ENCODE results near the gene COX6B2. TPM values are rescaled to one million over a fixed set of nuclear protein-coding genes. Genes with fewer than 3 reads are reported as not detected.

The COX6B2 gene
- total and polyA plus RNA-seq, 2 donors (not counting 1 experiment from before 2014, with no cell fraction given), result 0.14 to 0.17 TPM

- H3K79me2 ChIP-seq (ENCODE audit: control insufficient read depth, insufficient read depth, low read length), result no peaks in the 10 kb centered on the region
- H3K4me2 ChIP-seq (ENCODE audit: extremely low read depth, insufficient read depth, low read length), result no peak overlapping the region
- no peaks in the 10 kb centered on the region for H3K27me3 ChIP-seq (ENCODE audit: control insufficient read depth, insufficient read depth, low read length)
- no peak overlapping the region for H3K4me3 ChIP-seq (replicated peaks in 1 of 4; ENCODE audit: control extremely low read depth in 1 of 4, insufficient read depth in 1 of 4, low read depth in 3 of 4, low read length in 4 of 4)
- no peak overlapping the region for H3K27ac ChIP-seq (ENCODE audit: insufficient read depth, low read length)
- peaks cover 2% of the 10 kb centered on the region for H3K36me3 ChIP-seq (ENCODE audit: control insufficient read depth, insufficient read depth, low read length)
- H3K4me1 ChIP-seq (ENCODE audit: control insufficient read depth, extremely low read depth, insufficient read depth, low read length), result no peaks in the 10 kb centered on the region
- DNase-seq (ENCODE audit: low read depth in 2 of 2), result no peak
- TF ChIP-seq, protein P1, sequence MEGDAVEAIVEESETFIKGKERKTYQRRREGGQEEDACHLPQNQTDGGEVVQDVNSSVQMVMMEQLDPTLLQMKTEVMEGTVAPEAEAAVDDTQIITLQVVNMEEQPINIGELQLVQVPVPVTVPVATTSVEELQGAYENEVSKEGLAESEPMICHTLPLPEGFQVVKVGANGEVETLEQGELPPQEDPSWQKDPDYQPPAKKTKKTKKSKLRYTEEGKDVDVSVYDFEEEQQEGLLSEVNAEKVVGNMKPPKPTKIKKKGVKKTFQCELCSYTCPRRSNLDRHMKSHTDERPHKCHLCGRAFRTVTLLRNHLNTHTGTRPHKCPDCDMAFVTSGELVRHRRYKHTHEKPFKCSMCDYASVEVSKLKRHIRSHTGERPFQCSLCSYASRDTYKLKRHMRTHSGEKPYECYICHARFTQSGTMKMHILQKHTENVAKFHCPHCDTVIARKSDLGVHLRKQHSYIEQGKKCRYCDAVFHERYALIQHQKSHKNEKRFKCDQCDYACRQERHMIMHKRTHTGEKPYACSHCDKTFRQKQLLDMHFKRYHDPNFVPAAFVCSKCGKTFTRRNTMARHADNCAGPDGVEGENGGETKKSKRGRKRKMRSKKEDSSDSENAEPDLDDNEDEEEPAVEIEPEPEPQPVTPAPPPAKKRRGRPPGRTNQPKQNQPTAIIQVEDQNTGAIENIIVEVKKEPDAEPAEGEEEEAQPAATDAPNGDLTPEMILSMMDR (conservative IDR thresholded peaks at IDR 0.05 in 1 of 2, IDR thresholded peaks at IDR 0.05 in 1 of 2; ENCODE audit: low read depth in 1 of 2, low read length in 2 of 2), result no peak
- no peak for TF ChIP-seq EZH2 (IDR thresholded peaks at IDR 0.05; ENCODE audit: low read length, missing control alignments)
- H3K9ac ChIP-seq (ENCODE audit: insufficient read depth, low read length), result no peak overlapping the region
- H3K9me3 ChIP-seq (ENCODE audit: control insufficient read depth, insufficient read depth, low read depth, low read length), result no peaks in the 10 kb centered on the region
- no peak overlapping the region for H2AFZ ChIP-seq (ENCODE audit: low read length)
- no peaks in the 10 kb centered on the region for H4K20me1 ChIP-seq (ENCODE audit: control insufficient read depth, extremely low read depth, insufficient read depth, low read length)
Observed at GRCh38 chr19:55311397-55311796, 43.1 kb downstream of the COX6B2 start.

DNA sequence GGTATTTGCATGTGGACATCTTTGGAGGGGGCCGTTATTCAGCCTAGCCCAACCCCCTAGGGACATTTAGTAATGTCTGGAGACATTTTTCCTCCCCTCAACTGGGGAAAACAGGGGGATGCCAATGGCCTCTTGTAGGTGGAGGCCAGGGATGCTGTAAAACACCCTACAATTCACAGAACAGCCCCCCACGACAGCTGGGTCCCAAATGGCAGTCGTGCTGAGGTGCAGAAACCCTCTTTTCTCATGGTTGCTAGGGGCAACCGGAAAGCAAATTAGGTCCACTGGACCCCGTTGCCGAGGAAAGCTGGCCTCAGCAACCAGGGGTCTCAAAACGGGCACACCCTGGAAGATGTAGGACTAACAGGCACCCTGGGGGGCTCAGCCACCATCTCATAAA lies 44.0 kb downstream of the COX6B2 start:
- no peak overlapping the region for H2AFZ ChIP-seq (ENCODE audit: low read length)
- TF ChIP-seq, protein P1 (conservative IDR thresholded peaks at IDR 0.05 in 1 of 2, IDR thresholded peaks at IDR 0.05 in 1 of 2; ENCODE audit: low read depth in 1 of 2, low read length in 2 of 2), result no peak
- no peak for TF ChIP-seq EZH2 (IDR thresholded peaks at IDR 0.05; ENCODE audit: low read length, missing control alignments)
- DNase-seq (ENCODE audit: low read depth in 2 of 2), result no peak
- peaks cover 5% of the 10 kb centered on the region for H3K36me3 ChIP-seq (ENCODE audit: control insufficient read depth, insufficient read depth, low read length)
- H3K4me1 ChIP-seq (ENCODE audit: control insufficient read depth, extremely low read depth, insufficient read depth, low read length), result no peaks in the 10 kb centered on the region
- no peak overlapping the region for H3K4me2 ChIP-seq (ENCODE audit: extremely low read depth, insufficient read depth, low read length)
- no peaks in the 10 kb centered on the region for H4K20me1 ChIP-seq (ENCODE audit: control insufficient read depth, extremely low read depth, insufficient read depth, low read length)
- H3K4me3 ChIP-seq (replicated peaks in 1 of 4; ENCODE audit: control extremely low read depth in 1 of 4, insufficient read depth in 1 of 4, low read depth in 3 of 4, low read length in 4 of 4), result no peak overlapping the region
- H3K79me2 ChIP-seq (ENCODE audit: control insufficient read depth, insufficient read depth, low read length), result no peaks in the 10 kb centered on the region
- no peak overlapping the region for H3K9ac ChIP-seq (ENCODE audit: insufficient read depth, low read length)
- no peaks in the 10 kb centered on the region for H3K27me3 ChIP-seq (ENCODE audit: control insufficient read depth, insufficient read depth, low read length)
- H3K9me3 ChIP-seq (ENCODE audit: control insufficient read depth, insufficient read depth, low read depth, low read length), result no peaks in the 10 kb centered on the region
- H3K27ac ChIP-seq (ENCODE audit: insufficient read depth, low read length), result no peak overlapping the region

DNA sequence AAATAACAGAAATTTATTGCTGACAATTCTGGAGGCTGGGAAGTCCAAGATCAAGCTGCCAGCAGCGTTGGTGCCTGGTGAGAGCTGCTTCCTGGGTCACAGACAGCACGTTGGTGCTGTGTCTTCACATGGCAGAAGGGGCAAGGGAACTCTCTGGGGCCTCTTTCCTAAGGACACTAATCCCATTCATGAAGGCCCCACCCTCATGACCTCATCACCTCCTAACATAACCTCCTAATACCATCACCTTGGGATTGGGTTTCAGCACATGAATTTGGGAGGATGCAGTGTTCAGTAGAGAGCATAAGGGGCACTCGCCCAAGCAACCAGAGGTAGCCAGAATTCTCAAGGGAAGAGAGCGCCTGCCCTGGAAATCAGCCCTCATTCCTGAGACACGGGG lies 45.1 kb downstream of the COX6B2 start:
- H3K79me2 ChIP-seq (ENCODE audit: control insufficient read depth, insufficient read depth, low read length), result no peaks in the 10 kb centered on the region
- H3K27me3 ChIP-seq (ENCODE audit: control insufficient read depth, insufficient read depth, low read length), result no peaks in the 10 kb centered on the region
- H2AFZ ChIP-seq (ENCODE audit: low read length), result no peak overlapping the region
- H3K9ac ChIP-seq (ENCODE audit: insufficient read depth, low read length), result no peak overlapping the region
- no peak overlapping the region for H3K27ac ChIP-seq (ENCODE audit: insufficient read depth, low read length)
- H3K4me2 ChIP-seq (ENCODE audit: extremely low read depth, insufficient read depth, low read length), result no peak overlapping the region
- H3K36me3 ChIP-seq (ENCODE audit: control insufficient read depth, insufficient read depth, low read length), result peaks cover 5% of the 10 kb centered on the region
- H4K20me1 ChIP-seq (ENCODE audit: control insufficient read depth, extremely low read depth, insufficient read depth, low read length), result no peaks in the 10 kb centered on the region
- no peak for DNase-seq (ENCODE audit: low read depth in 2 of 2)
- H3K4me1 ChIP-seq (ENCODE audit: control insufficient read depth, extremely low read depth, insufficient read depth, low read length), result no peaks in the 10 kb centered on the region
- H3K9me3 ChIP-seq (ENCODE audit: control insufficient read depth, insufficient read depth, low read depth, low read length), result no peaks in the 10 kb centered on the region
- H3K4me3 ChIP-seq (replicated peaks in 1 of 4; ENCODE audit: control extremely low read depth in 1 of 4, insufficient read depth in 1 of 4, low read depth in 3 of 4, low read length in 4 of 4), result no peak overlapping the region
- no peak for TF ChIP-seq EZH2 (IDR thresholded peaks at IDR 0.05; ENCODE audit: low read length, missing control alignments)
- TF ChIP-seq, protein P1 (conservative IDR thresholded peaks at IDR 0.05 in 1 of 2, IDR thresholded peaks at IDR 0.05 in 1 of 2; ENCODE audit: low read depth in 1 of 2, low read length in 2 of 2), result no peak
